Panc1 (cell line): ENCODE data around the gene SGK1. TPM values are rescaled to one million over a fixed set of nuclear protein-coding genes. Genes with fewer than 3 reads are reported as not detected.

Experiments used
- ATAC-seq: fragments of 200-7000 bp; cut with Tn5 transposase; 2 replicates; pipeline ENCODE4 v1.9.1; 2020; ENCODE audit warnings: mild to moderate bottlenecking, moderate library complexity
- BruUV-seq: library from RNA; stranded (reverse); fragments of 400-500 nt; replicated peaks from 2 replicates; lab custom pipeline; 2021; lab: Mats Ljungman, UMichigan
- CTCF ChIA-PET: fragments of 300-600 bp; sonication (Branson Sonifier 250); formaldehyde crosslinking; loops from one replicate; lab custom pipeline; 2022; ENCODE audit warnings: antibody characterized with exemption; lab: Charles Lee
- POLR2A ChIA-PET: fragments of 300-600 bp; sonication (Branson Sonifier 250); formaldehyde crosslinking; loops from one replicate; lab custom pipeline; 2022; ENCODE audit warnings: antibody characterized with exemption; lab: Charles Lee
- DNase-seq: peaks from one replicate; pipeline ENCODE4 v3.0.0-alpha.2; 2010; ENCODE audit warnings: low read depth, low spot score
- H3K27ac ChIP-seq: 2 replicates; pipeline ENCODE4 v1.5.1; 2011; ENCODE audit warnings: mild to moderate bottlenecking, low read length, inconsistent platforms
- H3K27me3 ChIP-seq: fragments of 200-500 bp; sonication (Bioruptor generic); 2 replicates; pipeline ENCODE4 v1.6.0; 2014; ENCODE audit warnings: low read length, inconsistent platforms; ENCODE audit not compliant: control insufficient read depth, insufficient read depth
- H3K36me3 ChIP-seq: fragments of 200-500 bp; sonication (Bioruptor generic); 2 replicates; pipeline ENCODE4 v1.5.1; 2014; ENCODE audit warnings: inconsistent platforms, mild to moderate bottlenecking, low read length, moderate library complexity; ENCODE audit not compliant: control insufficient read depth, insufficient read depth
- H3K4me1 ChIP-seq: 2 replicates; pipeline ENCODE4 v1.5.1; 2011; ENCODE audit warnings: inconsistent platforms, mild to moderate bottlenecking, low read length, moderate library complexity; ENCODE audit not compliant: control insufficient read depth, insufficient read depth
- H3K4me3 ChIP-seq, 2 experiments: 2 replicates each; pipeline ENCODE4 v1.5.1; 2011 to 2012; ENCODE audit warnings: low read depth in 2 of 2, low read length in 2 of 2, mild to moderate bottlenecking in 2 of 2, inconsistent platforms in 1 of 2, moderate library complexity in 1 of 2
- H3K9me3 ChIP-seq: fragments of 200-500 bp; sonication (Bioruptor generic); 2 replicates; pipeline ENCODE4 v1.5.1; 2014; ENCODE audit warnings: low read depth, mild to moderate bottlenecking, inconsistent platforms, low read length, moderate library complexity; ENCODE audit not compliant: control insufficient read depth, insufficient read depth
- CTCF ChIP-seq: fragments of 450-650 bp; IDR thresholded peaks from 2 replicates; pipeline ENCODE4 v1.5.1; 2017; ENCODE audit warnings: mild to moderate bottlenecking
- POLR2AphosphoS5 ChIP-seq: IDR thresholded peaks from 2 replicates; pipeline ENCODE4 v1.6.1; 2012; ENCODE audit warnings: mild to moderate bottlenecking, low read depth, low read length, moderate library complexity
- REST ChIP-seq, 2 experiments: IDR thresholded peaks; 2 replicates each; pipeline ENCODE4 v1.6.1; 2011 to 2012; ENCODE audit warnings: low read depth in 2 of 2, control low read depth in 1 of 2, low read length in 1 of 2, mild to moderate bottlenecking in 1 of 2, moderate library complexity in 1 of 2; ENCODE audit not compliant: insufficient read depth in 1 of 2
- SIN3A ChIP-seq: IDR thresholded peaks from 2 replicates; pipeline ENCODE4 v1.6.1; 2012; ENCODE audit warnings: low read depth, mild to moderate bottlenecking, low read length, moderate library complexity, borderline replicate concordance; ENCODE audit not compliant: insufficient read depth
- TCF7L2 ChIP-seq: IDR thresholded peaks from 2 replicates; pipeline ENCODE4 v1.6.1; 2011; ENCODE audit warnings: mild to moderate bottlenecking, low read depth, low read length, inconsistent platforms
- in situ Hi-C: cut with HindIII; loops from 2 replicates; pipeline ENCODE4 v1.10.0; 2016; ENCODE audit warnings: low sequenced_read_pairs, low pct_unique_long_range_greater_than_20kb
- intact Hi-C: fragments of 100-400 bp; cut with micrococcal nuclease; formaldehyde crosslinking; loops from one replicate; pipeline ENCODE4 v1.10.0; 2022; ENCODE audit not compliant: unreplicated experiment
- total RNA-seq: library from RNA; stranded (reverse); gene quantifications from one replicate; pipeline ENCODE4 v1.2.1, GENCODE V29; 2021; ENCODE audit not compliant: unreplicated experiment

The SGK1 gene
- total RNA-seq, 1 experiment from 2014 or later: 7.5 TPM

- no peaks in the 10 kb centered on the region for H3K27me3 ChIP-seq
- POLR2A ChIA-PET: no interaction called here
- DNase-seq (no peak), ATAC-seq (no peak)
- no peaks in the 10 kb centered on the region for H3K9me3 ChIP-seq
- H3K4me3 ChIP-seq: no peak overlapping the region
- CTCF ChIA-PET: interaction anchor here (0.6 kb wide), 1 partner anchor 279 kb away, joined by 8 read pairs; no protein-coding TSS in a partner anchor
- TF ChIP-seq TCF7L2 (no peak), POLR2AphosphoS5 (no peak), CTCF (no peak), REST (IDR thresholded peaks at IDR 0.05; ENCODE audit: insufficient read depth in 1 of 2, low read depth in 2 of 2, low read length in 1 of 2) (no peak), SIN3A (no peak)
- no peak overlapping the region for H3K27ac ChIP-seq
- H3K36me3 ChIP-seq: no peaks in the 10 kb centered on the region
- in situ Hi-C loops: no loop called here
- BruUV-seq: no TSS peak
- intact Hi-C loops: no loop called here
- no peaks in the 10 kb centered on the region for H3K4me1 ChIP-seq
Observed at GRCh38 chr6:134249759-134250602, 67.9 kb downstream of the SGK1 start.

GRCh38 chr6:134249239-134249758, 68.6 kb downstream of the SGK1 start:
- CTCF ChIA-PET: interaction anchor here (0.6 kb wide), 1 partner anchor 280 kb away, joined by 8 read pairs; no protein-coding TSS in a partner anchor
- Histone ChIP-seq H3K4me3 (no peak overlapping the region), H3K36me3 (no peaks in the 10 kb centered on the region), H3K27ac (no peak overlapping the region), H3K4me1 (no peaks in the 10 kb centered on the region), H3K27me3 (no peaks in the 10 kb centered on the region), H3K9me3 (no peaks in the 10 kb centered on the region)
- ATAC-seq: no peak
- in situ Hi-C loops: no loop called here
- TF ChIP-seq POLR2AphosphoS5: no peak
- no peak for DNase-seq
- no TSS peak for BruUV-seq
- POLR2A ChIA-PET: no interaction called here
- intact Hi-C loops: no loop called here
